Ishikawa (cell line): ENCODE results near the gene CTNND2.

ENCODE experiments used
- CREB1 ChIP-seq: IDR thresholded peaks from 2 replicates; pipeline ENCODE4 v1.6.1; 2012; ENCODE audit warnings: low read depth
- EGR1 ChIP-seq: IDR thresholded peaks from 2 replicates; pipeline ENCODE4 v1.6.1; 2012

- TF ChIP-seq CREB1: no peak
- TF ChIP-seq EGR1: no peak
Observed at GRCh38 chr5:11903614-11904264, 507 bp downstream of the CTNND2 start.
